HepG2 (cell line): Measurements from ENCODE around the gene PBOV1. TPM values are rescaled to one million over a fixed set of nuclear protein-coding genes. Genes with fewer than 3 reads are reported as not detected.

Experiments used
- GLI4 ChIP-seq: sonication (generic); formaldehyde crosslinking; IDR thresholded peaks from 2 replicates; pipeline ENCODE4 v1.5.1; 2020; ENCODE audit warnings: missing genetic modification reagents, mild to moderate bottlenecking, moderate library complexity, borderline replicate concordance
- GLMP ChIP-seq: sonication (generic); formaldehyde crosslinking; IDR thresholded peaks from 2 replicates; pipeline ENCODE4 v1.9.0; 2021; ENCODE audit warnings: missing genetic modification reagents, mild to moderate bottlenecking, borderline replicate concordance
- HOXA7 ChIP-seq: sonication (generic); formaldehyde crosslinking; IDR thresholded peaks from 2 replicates; pipeline ENCODE4 v1.8.1; 2022; ENCODE audit warnings: mild to moderate bottlenecking, missing genetic modification reagents, moderate library complexity
- JUND ChIP-seq: sonication (generic); formaldehyde crosslinking; IDR thresholded peaks from 2 replicates; pipeline ENCODE4 v1.8.0; 2022; ENCODE audit warnings: mild to moderate bottlenecking, missing genetic modification reagents
- KAT2B ChIP-seq: fragments of 150-350 bp; IDR thresholded peaks from 2 replicates; pipeline ENCODE4 v1.6.1; 2014; ENCODE audit warnings: low read depth, low read length, borderline replicate concordance
- NFIB ChIP-seq: sonication (generic); formaldehyde crosslinking; IDR thresholded peaks from 2 replicates; pipeline ENCODE4 v1.9.0; 2021; ENCODE audit warnings: missing genetic modification reagents, mild to moderate bottlenecking, borderline replicate concordance
- SIN3A ChIP-seq: IDR thresholded peaks from 2 replicates; pipeline ENCODE4 v1.6.1; 2011; ENCODE audit warnings: low read depth, mild to moderate bottlenecking, control low read depth, low read length, borderline replicate concordance
- TAF15 ChIP-seq: fragments of 200-400 bp; formaldehyde crosslinking; IDR thresholded peaks from one replicate; pipeline ENCODE4 v1.6.1; 2018; ENCODE audit warnings: mild to moderate bottlenecking, low read depth, low read length; ENCODE audit not compliant: poor library complexity, severe bottlenecking
- ZC3H13 ChIP-seq: sonication (generic); formaldehyde crosslinking; IDR thresholded peaks from 2 replicates; pipeline ENCODE4 v1.8.1; 2023; ENCODE audit warnings: mild to moderate bottlenecking, missing genetic modification reagents, moderate library complexity
- ZEB1 ChIP-seq: IDR thresholded peaks from 2 replicates; pipeline ENCODE4 v1.6.1; 2012; ENCODE audit warnings: mild to moderate bottlenecking, low read depth, inconsistent platforms; ENCODE audit not compliant: insufficient replicate concordance
- ZIK1 ChIP-seq: sonication (generic); formaldehyde crosslinking; IDR thresholded peaks from 2 replicates; pipeline ENCODE4 v1.5.0; 2020; ENCODE audit warnings: mild to moderate bottlenecking, low read depth, missing genetic modification reagents, borderline replicate concordance
- ZNF446 ChIP-seq: sonication (generic); formaldehyde crosslinking; IDR thresholded peaks from 2 replicates; pipeline ENCODE4 v1.5.0; 2020; ENCODE audit warnings: mild to moderate bottlenecking, missing genetic modification reagents
- ZNF597 ChIP-seq: sonication (generic); formaldehyde crosslinking; IDR thresholded peaks from 2 replicates; pipeline ENCODE4 v1.5.0; 2020; ENCODE audit warnings: missing genetic modification reagents
- polyA plus RNA-seq, 8 experiments: library from polyadenylated mRNA; depleted of rRNA in 3 of 8; stranded (reverse) in 7 of 8; unstranded in 1 of 8; fragments of >200 nt; fragmentation: Illumina TruSeq in 4 of 8; extraction: Trizol in 4 of 8; gene quantifications; 2 replicates each; pipeline versions ENCODE4 v1.2.1 to v1.2.3, GENCODE V29; 2011 to 2016; ENCODE audit warnings: low read depth in 4 of 8, missing spikeins in 1 of 8, mixed read lengths in 1 of 8; ENCODE audit not compliant: insufficient read depth in 1 of 8
- total RNA-seq, 5 experiments: library from RNA; depleted of rRNA; stranded (reverse); fragments of >200 nt; fragmentation: Illumina TruSeq; extraction: Trizol; gene quantifications; 2 replicates each; pipeline ENCODE4 v1.2.3, GENCODE V29; 2016; ENCODE audit warnings: low read depth in 1 of 5
- TF ChIP-seq, protein P1 (sequence below): sonication (generic); formaldehyde crosslinking; IDR thresholded peaks from 2 replicates; pipeline ENCODE4 v1.5.0; 2020; ENCODE audit warnings: mild to moderate bottlenecking, missing genetic modification reagents
- TF ChIP-seq, protein P2 (sequence below): sonication (generic); formaldehyde crosslinking; IDR thresholded peaks from 2 replicates; pipeline ENCODE4 v1.5.0; 2020; ENCODE audit warnings: missing genetic modification reagents
- TF ChIP-seq, protein P3 (sequence below): sonication (generic); formaldehyde crosslinking; IDR thresholded peaks from 2 replicates; pipeline ENCODE4 v1.4.0; 2020; ENCODE audit warnings: missing genetic modification reagents, borderline replicate concordance

The PBOV1 gene
- total and polyA plus RNA-seq, 2 of the 13 experiments (the other 11 are each of a cell fraction or from before 2014, with no cell fraction given) = not detected

DNA sequence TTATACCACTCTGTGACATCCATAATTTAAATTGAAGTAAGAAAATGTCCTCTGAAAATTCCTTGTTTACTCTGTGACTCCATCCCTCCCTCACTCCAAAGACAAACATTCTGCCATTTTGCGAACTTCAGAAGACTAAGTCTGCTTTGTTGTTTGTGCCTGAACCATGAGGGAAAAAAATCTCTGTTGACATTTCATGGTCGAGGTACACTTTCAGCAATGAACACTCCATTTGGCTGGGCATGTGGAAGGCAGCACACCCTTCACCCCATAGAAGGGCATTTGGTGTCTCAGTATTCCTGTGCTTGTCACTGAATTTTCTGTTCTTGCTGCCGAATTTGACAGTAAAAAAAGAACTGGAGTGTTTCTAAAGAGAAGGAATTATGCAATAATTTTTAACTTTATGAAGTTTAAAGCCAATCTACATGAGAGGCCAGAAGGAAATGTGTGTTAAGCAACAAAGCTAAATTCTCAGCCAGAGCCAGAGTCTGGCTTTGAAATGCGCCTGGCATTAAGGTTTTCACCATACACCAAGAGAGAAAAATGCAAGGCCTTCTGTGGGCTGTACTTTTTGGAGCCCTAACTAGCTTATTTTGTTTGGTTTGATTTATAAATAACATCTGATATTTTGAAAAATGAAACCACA lies 4.7 kb upstream of the PBOV1 start (continued):
- TF ChIP-seq, protein P1, sequence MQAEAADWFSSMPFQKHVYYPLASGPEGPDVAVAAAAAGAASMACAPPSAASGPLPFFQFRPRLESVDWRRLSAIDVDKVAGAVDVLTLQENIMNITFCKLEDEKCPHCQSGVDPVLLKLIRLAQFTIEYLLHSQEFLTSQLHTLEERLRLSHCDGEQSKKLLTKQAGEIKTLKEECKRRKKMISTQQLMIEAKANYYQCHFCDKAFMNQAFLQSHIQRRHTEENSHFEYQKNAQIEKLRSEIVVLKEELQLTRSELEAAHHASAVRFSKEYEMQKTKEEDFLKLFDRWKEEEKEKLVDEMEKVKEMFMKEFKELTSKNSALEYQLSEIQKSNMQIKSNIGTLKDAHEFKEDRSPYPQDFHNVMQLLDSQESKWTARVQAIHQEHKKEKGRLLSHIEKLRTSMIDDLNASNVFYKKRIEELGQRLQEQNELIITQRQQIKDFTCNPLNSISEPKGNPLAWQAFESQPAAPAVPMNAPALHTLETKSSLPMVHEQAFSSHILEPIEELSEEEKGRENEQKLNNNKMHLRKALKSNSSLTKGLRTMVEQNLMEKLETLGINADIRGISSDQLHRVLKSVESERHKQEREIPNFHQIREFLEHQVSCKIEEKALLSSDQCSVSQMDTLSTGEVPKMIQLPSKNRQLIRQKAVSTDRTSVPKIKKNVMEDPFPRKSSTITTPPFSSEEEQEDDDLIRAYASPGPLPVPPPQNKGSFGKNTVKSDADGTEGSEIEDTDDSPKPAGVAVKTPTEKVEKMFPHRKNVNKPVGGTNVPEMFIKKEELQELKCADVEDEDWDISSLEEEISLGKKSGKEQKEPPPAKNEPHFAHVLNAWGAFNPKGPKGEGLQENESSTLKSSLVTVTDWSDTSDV = no peak
- TF ChIP-seq ZIK1 (no peak), ZEB1 (peak; percentile 68), GLMP (CRISPR knock-in tag) (no peak), SIN3A (peak; percentile 59; the same call in 1 of the 2 replicates), TAF15 (no peak), GLI4 (CRISPR knock-in tag) (no peak), ZC3H13 (CRISPR knock-in tag) (no peak), ZNF597 (CRISPR knock-in tag) (no peak), ZNF446 (CRISPR knock-in tag) (no peak), KAT2B (no peak), JUND (CRISPR knock-in tag) (peak; percentile 27; the same call in 1 of the 2 replicates), NFIB (CRISPR knock-in tag) (no peak), HOXA7 (CRISPR knock-in tag) (no peak)
- TF ChIP-seq, protein P2, sequence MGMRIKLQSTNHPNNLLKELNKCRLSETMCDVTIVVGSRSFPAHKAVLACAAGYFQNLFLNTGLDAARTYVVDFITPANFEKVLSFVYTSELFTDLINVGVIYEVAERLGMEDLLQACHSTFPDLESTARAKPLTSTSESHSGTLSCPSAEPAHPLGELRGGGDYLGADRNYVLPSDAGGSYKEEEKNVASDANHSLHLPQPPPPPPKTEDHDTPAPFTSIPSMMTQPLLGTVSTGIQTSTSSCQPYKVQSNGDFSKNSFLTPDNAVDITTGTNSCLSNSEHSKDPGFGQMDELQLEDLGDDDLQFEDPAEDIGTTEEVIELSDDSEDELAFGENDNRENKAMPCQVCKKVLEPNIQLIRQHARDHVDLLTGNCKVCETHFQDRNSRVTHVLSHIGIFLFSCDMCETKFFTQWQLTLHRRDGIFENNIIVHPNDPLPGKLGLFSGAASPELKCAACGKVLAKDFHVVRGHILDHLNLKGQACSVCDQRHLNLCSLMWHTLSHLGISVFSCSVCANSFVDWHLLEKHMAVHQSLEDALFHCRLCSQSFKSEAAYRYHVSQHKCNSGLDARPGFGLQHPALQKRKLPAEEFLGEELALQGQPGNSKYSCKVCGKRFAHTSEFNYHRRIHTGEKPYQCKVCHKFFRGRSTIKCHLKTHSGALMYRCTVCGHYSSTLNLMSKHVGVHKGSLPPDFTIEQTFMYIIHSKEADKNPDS (CRISPR knock-in tag) = peak; percentile 71; the same call in 1 of the 2 replicates
- TF ChIP-seq, protein P3, sequence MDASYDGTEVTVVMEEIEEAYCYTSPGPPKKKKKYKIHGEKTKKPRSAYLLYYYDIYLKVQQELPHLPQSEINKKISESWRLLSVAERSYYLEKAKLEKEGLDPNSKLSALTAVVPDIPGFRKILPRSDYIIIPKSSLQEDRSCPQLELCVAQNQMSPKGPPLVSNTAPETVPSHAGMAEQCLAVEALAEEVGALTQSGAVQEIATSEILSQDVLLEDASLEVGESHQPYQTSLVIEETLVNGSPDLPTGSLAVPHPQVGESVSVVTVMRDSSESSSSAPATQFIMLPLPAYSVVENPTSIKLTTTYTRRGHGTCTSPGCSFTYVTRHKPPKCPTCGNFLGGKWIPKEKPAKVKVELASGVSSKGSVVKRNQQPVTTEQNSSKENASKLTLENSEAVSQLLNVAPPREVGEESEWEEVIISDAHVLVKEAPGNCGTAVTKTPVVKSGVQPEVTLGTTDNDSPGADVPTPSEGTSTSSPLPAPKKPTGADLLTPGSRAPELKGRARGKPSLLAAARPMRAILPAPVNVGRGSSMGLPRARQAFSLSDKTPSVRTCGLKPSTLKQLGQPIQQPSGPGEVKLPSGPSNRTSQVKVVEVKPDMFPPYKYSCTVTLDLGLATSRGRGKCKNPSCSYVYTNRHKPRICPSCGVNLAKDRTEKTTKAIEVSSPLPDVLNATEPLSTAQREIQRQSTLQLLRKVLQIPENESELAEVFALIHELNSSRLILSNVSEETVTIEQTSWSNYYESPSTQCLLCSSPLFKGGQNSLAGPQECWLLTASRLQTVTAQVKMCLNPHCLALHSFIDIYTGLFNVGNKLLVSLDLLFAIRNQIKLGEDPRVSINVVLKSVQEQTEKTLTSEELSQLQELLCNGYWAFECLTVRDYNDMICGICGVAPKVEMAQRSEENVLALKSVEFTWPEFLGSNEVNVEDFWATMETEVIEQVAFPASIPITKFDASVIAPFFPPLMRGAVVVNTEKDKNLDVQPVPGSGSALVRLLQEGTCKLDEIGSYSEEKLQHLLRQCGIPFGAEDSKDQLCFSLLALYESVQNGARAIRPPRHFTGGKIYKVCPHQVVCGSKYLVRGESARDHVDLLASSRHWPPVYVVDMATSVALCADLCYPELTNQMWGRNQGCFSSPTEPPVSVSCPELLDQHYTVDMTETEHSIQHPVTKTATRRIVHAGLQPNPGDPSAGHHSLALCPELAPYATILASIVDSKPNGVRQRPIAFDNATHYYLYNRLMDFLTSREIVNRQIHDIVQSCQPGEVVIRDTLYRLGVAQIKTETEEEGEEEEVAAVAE (CRISPR knock-in tag) = peak; percentile 85
